ENCODE data around the gene DNAH17.

DNAH17 gene

GRCh38 chr17:78560731-78561130, 16.5 kb downstream of the DNAH17 start:
- DNase-seq (ENCODE audit: low spot score in 2 of 2) (no peak), ATAC-seq (replicated peaks; ENCODE audit: extremely low read depth, poor library complexity, severe bottlenecking) (no peak)
- Mint-ChIP-seq H3K27ac (ENCODE audit: low read depth) (no peak overlapping the region), H3K9me3 (no peaks in the 10 kb centered on the region), H3K36me3 (ENCODE audit: insufficient read depth) (no peaks in the 10 kb centered on the region), H3K27me3 (peaks cover 24% of the 10 kb centered on the region), H3K4me3 (no peak overlapping the region), H3K4me1 (no peaks in the 10 kb centered on the region)

- Mint-ChIP-seq H3K9me3 (no peaks in the 10 kb centered on the region), H3K27ac (ENCODE audit: low read depth) (no peak overlapping the region), H3K27me3 (peaks cover 32% of the 10 kb centered on the region), H3K36me3 (ENCODE audit: insufficient read depth) (no peaks in the 10 kb centered on the region), H3K4me3 (no peak overlapping the region), H3K4me1 (no peaks in the 10 kb centered on the region)
- ATAC-seq (replicated peaks; ENCODE audit: extremely low read depth, poor library complexity, severe bottlenecking), result no peak
- no peak for DNase-seq (ENCODE audit: low spot score in 2 of 2)
Measured at GRCh38 chr17:78559749-78560368, 17.3 kb downstream of the DNAH17 start.

- no peak for ATAC-seq (replicated peaks; ENCODE audit: extremely low read depth, poor library complexity, severe bottlenecking)
- Mint-ChIP-seq H3K4me3 (no peak overlapping the region), H3K36me3 (ENCODE audit: insufficient read depth) (no peaks in the 10 kb centered on the region), H3K4me1 (no peaks in the 10 kb centered on the region), H3K27ac (ENCODE audit: low read depth) (no peak overlapping the region), H3K9me3 (no peaks in the 10 kb centered on the region), H3K27me3 (peaks cover 32% of the 10 kb centered on the region)
- no peak for DNase-seq (ENCODE audit: low spot score in 2 of 2)
Measured at GRCh38 chr17:78558989-78559388, 18.2 kb downstream of the DNAH17 start.

- ATAC-seq (replicated peaks; ENCODE audit: extremely low read depth, poor library complexity, severe bottlenecking), result no peak
- DNase-seq (ENCODE audit: low spot score in 2 of 2), result no peak
- H3K4me3 Mint-ChIP-seq, result no peak overlapping the region
- H3K27me3 Mint-ChIP-seq, result peaks cover 27% of the 10 kb centered on the region
- H3K27ac Mint-ChIP-seq (ENCODE audit: low read depth), result no peak overlapping the region
- H3K9me3 Mint-ChIP-seq, result no peaks in the 10 kb centered on the region
- H3K4me1 Mint-ChIP-seq, result no peaks in the 10 kb centered on the region
- no peaks in the 10 kb centered on the region for H3K36me3 Mint-ChIP-seq (ENCODE audit: insufficient read depth)
Measured at GRCh38 chr17:78558181-78558850, 18.9 kb downstream of the DNAH17 start.

- Mint-ChIP-seq H3K27ac (ENCODE audit: low read depth) (no peak overlapping the region), H3K4me3 (no peak overlapping the region), H3K4me1 (no peaks in the 10 kb centered on the region), H3K36me3 (ENCODE audit: insufficient read depth) (no peaks in the 10 kb centered on the region), H3K27me3 (peaks cover 21% of the 10 kb centered on the region), H3K9me3 (no peaks in the 10 kb centered on the region)
- ATAC-seq (replicated peaks; ENCODE audit: extremely low read depth, poor library complexity, severe bottlenecking) (no peak), DNase-seq (ENCODE audit: low spot score in 2 of 2) (no peak)
Measured at GRCh38 chr17:78557598-78558039, 19.6 kb downstream of the DNAH17 start.

- ATAC-seq (replicated peaks; ENCODE audit: extremely low read depth, poor library complexity, severe bottlenecking) (no peak), DNase-seq (ENCODE audit: low spot score in 2 of 2) (no peak)
- Mint-ChIP-seq H3K27ac (ENCODE audit: low read depth) (no peak overlapping the region), H3K4me3 (no peak overlapping the region), H3K4me1 (no peaks in the 10 kb centered on the region), H3K9me3 (no peaks in the 10 kb centered on the region), H3K27me3 (peaks cover 21% of the 10 kb centered on the region), H3K36me3 (ENCODE audit: insufficient read depth) (no peaks in the 10 kb centered on the region)
Measured at GRCh38 chr17:78556812-78557211, 20.4 kb downstream of the DNAH17 start.

- H3K27ac Mint-ChIP-seq (ENCODE audit: low read depth), result no peak overlapping the region
- DNase-seq (ENCODE audit: low spot score in 2 of 2), result no peak
- ATAC-seq (replicated peaks; ENCODE audit: extremely low read depth, poor library complexity, severe bottlenecking), result no peak
- no peak overlapping the region for H3K4me3 Mint-ChIP-seq
- H3K36me3 Mint-ChIP-seq (ENCODE audit: insufficient read depth), result no peaks in the 10 kb centered on the region
- no peaks in the 10 kb centered on the region for H3K4me1 Mint-ChIP-seq
- H3K9me3 Mint-ChIP-seq, result no peaks in the 10 kb centered on the region
- H3K27me3 Mint-ChIP-seq, result peaks cover 22% of the 10 kb centered on the region
Measured at GRCh38 chr17:78555746-78556401, 21.3 kb downstream of the DNAH17 start.

GRCh38 chr17:78550464-78550863, 26.7 kb downstream of the DNAH17 start:
- peaks cover 23% of the 10 kb centered on the region for H3K27me3 Mint-ChIP-seq
- no peaks in the 10 kb centered on the region for H3K4me1 Mint-ChIP-seq
- no peak overlapping the region for H3K27ac Mint-ChIP-seq (ENCODE audit: low read depth)
- no peaks in the 10 kb centered on the region for H3K9me3 Mint-ChIP-seq
- DNase-seq (ENCODE audit: low spot score in 2 of 2) (no peak), ATAC-seq (replicated peaks; ENCODE audit: extremely low read depth, poor library complexity, severe bottlenecking) (no peak)
- H3K36me3 Mint-ChIP-seq (ENCODE audit: insufficient read depth), result no peaks in the 10 kb centered on the region
- no peak overlapping the region for H3K4me3 Mint-ChIP-seq

- no peak for ATAC-seq (replicated peaks; ENCODE audit: extremely low read depth, poor library complexity, severe bottlenecking)
- H3K27ac Mint-ChIP-seq (ENCODE audit: low read depth), result no peak overlapping the region
- H3K27me3 Mint-ChIP-seq, result peaks cover 17% of the 10 kb centered on the region
- H3K4me1 Mint-ChIP-seq, result no peaks in the 10 kb centered on the region
- no peaks in the 10 kb centered on the region for H3K9me3 Mint-ChIP-seq
- no peak overlapping the region for H3K4me3 Mint-ChIP-seq
- H3K36me3 Mint-ChIP-seq (ENCODE audit: insufficient read depth), result no peaks in the 10 kb centered on the region
- DNase-seq (ENCODE audit: low spot score in 2 of 2), result no peak
Measured at GRCh38 chr17:78548725-78549124, 28.5 kb downstream of the DNAH17 start.

- Mint-ChIP-seq H3K27ac (ENCODE audit: low read depth) (no peak overlapping the region), H3K9me3 (no peaks in the 10 kb centered on the region), H3K36me3 (ENCODE audit: insufficient read depth) (no peaks in the 10 kb centered on the region), H3K27me3 (peaks cover 17% of the 10 kb centered on the region), H3K4me3 (no peak overlapping the region), H3K4me1 (no peaks in the 10 kb centered on the region)
- no peak for DNase-seq (ENCODE audit: low spot score in 2 of 2)
- no peak for ATAC-seq (replicated peaks; ENCODE audit: extremely low read depth, poor library complexity, severe bottlenecking)
Measured at GRCh38 chr17:78547035-78547434, 30.2 kb downstream of the DNAH17 start.

- Mint-ChIP-seq H3K36me3 (ENCODE audit: insufficient read depth) (no peaks in the 10 kb centered on the region), H3K27ac (ENCODE audit: low read depth) (no peak overlapping the region), H3K9me3 (no peaks in the 10 kb centered on the region), H3K27me3 (peaks cover 17% of the 10 kb centered on the region), H3K4me1 (no peaks in the 10 kb centered on the region), H3K4me3 (no peak overlapping the region)
- DNase-seq (ENCODE audit: low spot score in 2 of 2), result no peak
- no peak for ATAC-seq (replicated peaks; ENCODE audit: extremely low read depth, poor library complexity, severe bottlenecking)
Measured at GRCh38 chr17:78546476-78546875, 30.7 kb downstream of the DNAH17 start.

- Mint-ChIP-seq H3K9me3 (no peaks in the 10 kb centered on the region), H3K4me3 (no peak overlapping the region), H3K27ac (ENCODE audit: low read depth) (no peak overlapping the region), H3K27me3 (peaks cover 8% of the 10 kb centered on the region), H3K4me1 (no peaks in the 10 kb centered on the region), H3K36me3 (ENCODE audit: insufficient read depth) (no peaks in the 10 kb centered on the region)
- no peak for ATAC-seq (replicated peaks; ENCODE audit: extremely low read depth, poor library complexity, severe bottlenecking)
- no peak for DNase-seq (ENCODE audit: low spot score in 2 of 2)
Measured at GRCh38 chr17:78544881-78545755, 32.1 kb downstream of the DNAH17 start.

All from central memory CD8-positive, alpha-beta T cell (primary cell).